Measurements from ENCODE around the gene HOXC13.

HOXC13 gene

DNA sequence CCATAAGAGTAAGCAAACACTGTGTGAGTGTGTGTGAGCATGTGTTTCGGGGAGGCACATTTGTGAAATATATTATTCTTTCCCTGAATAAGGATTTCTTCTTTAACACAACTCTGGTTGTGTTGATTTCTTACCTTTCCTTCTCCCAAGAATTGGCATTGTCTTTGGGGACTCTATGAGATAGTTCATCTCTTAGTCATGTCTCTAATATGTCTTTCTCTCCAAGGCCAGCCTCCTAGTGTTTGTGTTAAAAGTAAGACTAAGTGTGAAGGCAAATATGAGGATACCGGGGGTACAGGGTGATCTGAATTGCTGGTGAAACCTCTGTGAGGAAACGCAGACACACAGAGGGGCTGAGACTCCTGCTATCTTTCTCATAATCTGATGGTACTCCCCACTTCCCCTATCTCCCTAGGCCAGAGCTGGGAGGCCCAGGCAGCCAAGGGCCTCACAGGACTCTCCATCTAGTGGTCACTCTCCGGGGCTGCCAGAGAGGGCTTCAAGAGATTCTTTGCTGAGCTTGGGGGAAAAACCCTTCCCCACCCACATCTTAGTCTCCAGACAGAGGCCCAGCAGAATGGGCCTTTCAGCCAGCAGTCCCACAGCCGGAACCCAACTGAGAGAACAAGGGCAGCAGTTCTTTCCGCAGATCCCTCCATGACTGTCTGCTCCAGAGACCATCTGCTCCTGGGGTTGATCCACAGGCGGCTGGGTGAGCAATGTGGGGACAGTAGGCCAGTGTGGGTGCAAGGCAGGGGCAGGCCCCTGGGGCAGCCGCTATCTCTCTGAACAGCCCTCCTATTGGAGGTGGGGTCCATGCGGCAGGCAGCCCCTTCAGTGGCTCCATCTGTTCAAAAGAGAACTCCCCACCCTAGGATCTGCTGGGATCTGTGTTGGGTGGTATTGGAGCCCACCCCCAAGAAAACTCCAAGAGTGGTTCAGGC lies 10.3 kb downstream of the HOXC13 start:
- TF ChIP-seq, protein P1, sequence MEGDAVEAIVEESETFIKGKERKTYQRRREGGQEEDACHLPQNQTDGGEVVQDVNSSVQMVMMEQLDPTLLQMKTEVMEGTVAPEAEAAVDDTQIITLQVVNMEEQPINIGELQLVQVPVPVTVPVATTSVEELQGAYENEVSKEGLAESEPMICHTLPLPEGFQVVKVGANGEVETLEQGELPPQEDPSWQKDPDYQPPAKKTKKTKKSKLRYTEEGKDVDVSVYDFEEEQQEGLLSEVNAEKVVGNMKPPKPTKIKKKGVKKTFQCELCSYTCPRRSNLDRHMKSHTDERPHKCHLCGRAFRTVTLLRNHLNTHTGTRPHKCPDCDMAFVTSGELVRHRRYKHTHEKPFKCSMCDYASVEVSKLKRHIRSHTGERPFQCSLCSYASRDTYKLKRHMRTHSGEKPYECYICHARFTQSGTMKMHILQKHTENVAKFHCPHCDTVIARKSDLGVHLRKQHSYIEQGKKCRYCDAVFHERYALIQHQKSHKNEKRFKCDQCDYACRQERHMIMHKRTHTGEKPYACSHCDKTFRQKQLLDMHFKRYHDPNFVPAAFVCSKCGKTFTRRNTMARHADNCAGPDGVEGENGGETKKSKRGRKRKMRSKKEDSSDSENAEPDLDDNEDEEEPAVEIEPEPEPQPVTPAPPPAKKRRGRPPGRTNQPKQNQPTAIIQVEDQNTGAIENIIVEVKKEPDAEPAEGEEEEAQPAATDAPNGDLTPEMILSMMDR (IDR thresholded peaks at IDR 0.05; ENCODE audit: low read depth, low read length): no peak
- no peak overlapping the region for H3K4me3 ChIP-seq (ENCODE audit: low read depth, low read length)

GRCh38 chr12:53949631-53950436 lies 11.2 kb downstream of the HOXC13 start:
- TF ChIP-seq, protein P1 (IDR thresholded peaks at IDR 0.05; ENCODE audit: low read depth, low read length): no peak
- H3K4me3 ChIP-seq (ENCODE audit: low read depth, low read length): no peak overlapping the region

- no peak overlapping the region for H3K4me3 ChIP-seq (ENCODE audit: low read depth, low read length)
- TF ChIP-seq, protein P1 (IDR thresholded peaks at IDR 0.05; ENCODE audit: low read depth, low read length): no peak
Measured at GRCh38 chr12:53950437-53950773, 11.8 kb downstream of the HOXC13 start.

- TF ChIP-seq, protein P1 (IDR thresholded peaks at IDR 0.05; ENCODE audit: low read depth, low read length): no peak
Measured at GRCh38 chr12:53950789-53951576, 12.4 kb downstream of the HOXC13 start.

GRCh38 chr12:53951577-53952334 lies 13.1 kb downstream of the HOXC13 start:
- no peak overlapping the region for H3K4me3 ChIP-seq (ENCODE audit: low read depth, low read length)
- TF ChIP-seq, protein P1 (IDR thresholded peaks at IDR 0.05; ENCODE audit: low read depth, low read length): no peak

More at GRCh38 chr12:53950789-53951576, 12.4 kb downstream of the HOXC13 start:
- no peak overlapping the region for H3K4me3 ChIP-seq (ENCODE audit: low read depth, low read length)

- TF ChIP-seq, protein P1 (IDR thresholded peaks at IDR 0.05; ENCODE audit: low read depth, low read length): no peak
- no peak overlapping the region for H3K4me3 ChIP-seq (ENCODE audit: low read depth, low read length)
Measured at GRCh38 chr12:53952335-53952694, 13.7 kb downstream of the HOXC13 start.

All from WI38 (cell line).